GM12875 (cell line): ENCODE measurements around the gene NPR3.

Experiments
- H3K4me3 ChIP-seq: one replicate; pipeline ENCODE4 v1.5.1; 2011; ENCODE audit warnings: low read depth, low read length, control low read depth
- CTCF ChIP-seq: IDR thresholded peaks from 2 replicates; pipeline ENCODE4 v1.5.1; 2011; ENCODE audit warnings: low read depth, mild to moderate bottlenecking, control low read depth, inconsistent platforms, low read length, moderate library complexity, borderline replicate concordance; ENCODE audit not compliant: insufficient read depth

The NPR3 gene

GRCh38 chr5:32753765-32754164 lies 42.6 kb downstream of the NPR3 start:
- TF ChIP-seq CTCF: no peak
- no peak overlapping the region for H3K4me3 ChIP-seq

GRCh38 chr5:32754284-32754683 lies 43.2 kb downstream of the NPR3 start:
- H3K4me3 ChIP-seq: no peak overlapping the region
- TF ChIP-seq CTCF: no peak

- TF ChIP-seq CTCF: no peak
- no peak overlapping the region for H3K4me3 ChIP-seq
These were observed 49.0 kb downstream of the NPR3 start for GRCh38 chr5:32760091-32760509.

GRCh38 chr5:32765266-32765665 lies 54.1 kb downstream of the NPR3 start:
- no peak for TF ChIP-seq CTCF
- no peak overlapping the region for H3K4me3 ChIP-seq

GRCh38 chr5:32767948-32768467 lies 56.9 kb downstream of the NPR3 start:
- H3K4me3 ChIP-seq: no peak overlapping the region
- TF ChIP-seq CTCF: no peak

GRCh38 chr5:32769711-32770110 lies 58.6 kb downstream of the NPR3 start:
- no peak overlapping the region for H3K4me3 ChIP-seq
- no peak for TF ChIP-seq CTCF

- H3K4me3 ChIP-seq: no peak overlapping the region
- no peak for TF ChIP-seq CTCF
These were observed 59.3 kb downstream of the NPR3 start for GRCh38 chr5:32770444-32770843.
